Activated T-helper 1 cell treated with anti-CD3 and anti-CD28 coated beads, Interleukin-12 subunit alpha, Interleukin-12 subunit beta, Interleukin-2, Interleukin-4 antibody, amounts not matched to agents 30 ng/mL and 10 ng/mL and 1 ng/mL, durations not matched to agents 14 hours and 24 hours and 36 hours (primary cell): ENCODE data around the gene TMEM125. TPM values are rescaled to one million over a fixed set of nuclear protein-coding genes. Genes with fewer than 3 reads are reported as not detected.
A peak's percentile ranks its signal among the peaks of the same experiment; 100 is the strongest.

Source experiments
- DNase-seq: peaks from one replicate; pipeline ENCODE4 v3.0.0; 2021; ENCODE audit warnings: low spot score
- H3K27ac Mint-ChIP-seq: one replicate; pipeline ENCODE4 v1.8.0; 2021; ENCODE audit warnings: mild to moderate bottlenecking, mixed read lengths
- H3K27me3 Mint-ChIP-seq: one replicate; pipeline ENCODE4 v1.8.0; 2022; ENCODE audit warnings: mild to moderate bottlenecking, moderate library complexity, mixed read lengths; ENCODE audit not compliant: insufficient read depth
- H3K36me3 Mint-ChIP-seq: one replicate; pipeline ENCODE4 v1.8.0; 2021; ENCODE audit warnings: low read depth, mixed read lengths
- H3K4me1 Mint-ChIP-seq: one replicate; pipeline ENCODE4 v1.8.0; 2021; ENCODE audit warnings: low read depth, mixed read lengths
- H3K4me3 Mint-ChIP-seq: one replicate; pipeline ENCODE4 v1.8.0; 2021; ENCODE audit warnings: mild to moderate bottlenecking, moderate library complexity, mixed read lengths
- H3K9me3 Mint-ChIP-seq: one replicate; pipeline ENCODE4 v1.8.0; 2021; ENCODE audit warnings: mixed read lengths
- intact Hi-C: fragments of 100-400 bp; cut with micrococcal nuclease; formaldehyde crosslinking; loops from one replicate; pipeline ENCODE4 v1.15.1; 2024
- total RNA-seq: library from RNA; stranded (reverse); gene quantifications from 2 replicates; pipeline ENCODE4 v1.2.3, GENCODE V29; 2022

The TMEM125 gene
- total RNA-seq, 1 donor from 2014 or later: not detected

DNA sequence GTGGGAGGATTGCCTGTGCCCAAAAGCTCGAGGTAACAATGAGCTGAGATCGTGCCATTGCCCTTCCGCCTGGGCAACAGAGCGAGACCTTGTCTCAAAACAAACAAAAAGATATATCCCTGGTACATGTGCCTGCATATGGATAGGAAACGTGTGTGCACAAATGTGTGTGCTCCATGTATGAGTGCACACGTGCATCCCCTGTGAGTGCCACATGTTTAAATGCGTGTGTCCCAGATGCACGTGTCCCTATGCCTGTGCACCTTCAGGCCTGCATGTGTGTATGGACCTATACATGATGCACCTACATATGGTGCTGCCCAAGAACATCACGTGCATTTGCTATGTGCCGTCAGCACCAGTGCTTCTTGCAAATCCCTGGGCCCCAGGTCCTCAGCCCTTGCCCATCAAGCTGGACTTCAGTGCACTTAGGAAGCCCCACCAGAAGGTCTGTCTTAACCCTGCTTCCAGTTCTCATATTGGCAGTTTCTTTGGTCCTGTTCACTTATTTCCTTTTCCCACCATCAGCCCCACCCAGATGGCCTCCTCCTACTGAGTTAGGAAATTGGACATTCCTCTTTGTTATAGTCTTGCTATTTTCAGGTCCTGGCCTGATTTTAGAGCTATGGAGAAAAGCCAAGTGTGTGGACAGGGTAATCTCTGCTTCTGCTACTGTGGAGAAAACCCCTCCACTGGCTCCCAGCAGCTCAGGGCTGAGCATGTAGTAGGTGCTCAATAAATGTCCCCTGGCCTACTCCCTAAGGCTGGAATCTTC is 46.4 kb downstream of the TMEM125 start:
- Mint-ChIP-seq H3K9me3 (no peaks in the 10 kb centered on the region), H3K4me3 (no peak overlapping the region), H3K4me1 (peaks cover 7% of the 10 kb centered on the region), H3K36me3 (no peaks in the 10 kb centered on the region), H3K27ac (no peak overlapping the region), H3K27me3 (no peaks in the 10 kb centered on the region)
- intact Hi-C loops: no loop called here
- no peak for DNase-seq

DNA sequence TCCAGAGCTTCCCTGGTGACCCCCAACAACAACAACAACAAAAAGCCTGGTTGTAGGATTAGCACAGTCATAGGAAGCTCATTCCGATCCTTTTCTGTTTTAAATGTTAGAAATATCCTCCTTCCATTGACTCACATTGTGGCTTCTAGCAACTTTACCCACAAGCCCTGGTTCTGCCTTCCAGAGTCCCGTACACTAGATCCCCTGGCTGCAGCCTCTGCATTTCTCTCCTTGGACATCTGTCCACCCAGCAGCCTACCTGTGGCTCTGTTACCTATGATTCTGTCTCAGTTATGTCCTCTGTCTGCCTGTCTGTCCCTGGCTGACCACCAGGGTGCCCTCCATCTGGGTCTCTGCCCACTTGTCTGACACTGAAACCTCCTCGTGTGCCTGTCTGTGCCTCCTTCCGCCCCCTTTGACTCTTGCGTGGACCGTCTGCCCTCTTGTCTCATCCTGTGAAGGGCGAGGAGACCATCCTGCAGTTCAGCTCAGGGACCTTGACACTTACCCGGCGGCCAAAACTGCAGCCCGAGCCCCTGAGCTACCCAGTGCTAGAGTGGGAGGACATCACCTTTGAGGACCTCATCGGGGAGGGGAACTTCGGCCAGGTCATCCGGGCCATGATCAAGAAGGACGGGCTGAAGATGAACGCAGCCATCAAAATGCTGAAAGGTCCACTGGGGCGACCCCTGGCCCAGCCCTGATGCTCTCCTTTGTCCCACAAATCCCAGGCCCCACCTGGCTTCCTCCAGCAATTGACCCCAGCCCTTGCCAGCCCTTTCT is 47.1 kb downstream of the TMEM125 start:
- no peaks in the 10 kb centered on the region for H3K9me3 Mint-ChIP-seq

DNA sequence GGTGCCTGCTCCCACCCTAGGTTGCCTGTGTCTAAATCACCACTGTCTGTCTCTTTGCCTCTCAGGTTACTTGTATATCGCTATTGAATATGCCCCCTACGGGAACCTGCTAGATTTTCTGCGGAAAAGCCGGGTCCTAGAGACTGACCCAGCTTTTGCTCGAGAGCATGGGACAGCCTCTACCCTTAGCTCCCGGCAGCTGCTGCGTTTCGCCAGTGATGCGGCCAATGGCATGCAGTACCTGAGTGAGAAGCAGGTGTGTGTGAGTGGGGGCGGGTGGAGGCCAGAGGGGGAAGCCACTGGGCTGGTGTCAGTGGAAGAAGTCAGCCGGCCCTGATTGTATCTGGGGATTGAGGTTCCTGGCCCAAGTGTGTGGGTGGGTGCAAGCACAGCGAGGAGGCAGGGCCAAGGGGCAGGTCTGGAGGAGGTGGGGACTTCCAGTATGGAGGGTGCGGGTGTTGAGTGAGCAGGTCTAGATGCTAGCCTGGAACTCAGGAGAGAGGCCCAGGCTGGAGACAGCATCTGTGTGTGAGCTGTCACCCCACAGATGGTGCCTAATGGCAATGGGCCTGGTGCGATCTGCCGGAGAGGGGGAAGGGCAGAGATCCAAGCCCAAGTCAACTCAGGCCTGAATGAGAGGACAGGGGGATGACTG is 48.2 kb downstream of the TMEM125 start:
- H3K27ac Mint-ChIP-seq: peak overlapping the region; percentile 40
- intact Hi-C loops: no loop called here
- no peaks in the 10 kb centered on the region for H3K36me3 Mint-ChIP-seq
- peaks cover 7% of the 10 kb centered on the region for H3K4me1 Mint-ChIP-seq
- no peak overlapping the region for H3K4me3 Mint-ChIP-seq
- no peaks in the 10 kb centered on the region for H3K9me3 Mint-ChIP-seq
- no peak for DNase-seq
- H3K27me3 Mint-ChIP-seq: no peaks in the 10 kb centered on the region

More for the DNA sequence above, 47.1 kb downstream of the TMEM125 start:
- H3K4me3 Mint-ChIP-seq: no peak overlapping the region
- H3K27me3 Mint-ChIP-seq: no peaks in the 10 kb centered on the region
- H3K36me3 Mint-ChIP-seq: no peaks in the 10 kb centered on the region
- H3K4me1 Mint-ChIP-seq: peaks cover 7% of the 10 kb centered on the region
- intact Hi-C loops: no loop called here
- no peak for DNase-seq
- no peak overlapping the region for H3K27ac Mint-ChIP-seq

DNA sequence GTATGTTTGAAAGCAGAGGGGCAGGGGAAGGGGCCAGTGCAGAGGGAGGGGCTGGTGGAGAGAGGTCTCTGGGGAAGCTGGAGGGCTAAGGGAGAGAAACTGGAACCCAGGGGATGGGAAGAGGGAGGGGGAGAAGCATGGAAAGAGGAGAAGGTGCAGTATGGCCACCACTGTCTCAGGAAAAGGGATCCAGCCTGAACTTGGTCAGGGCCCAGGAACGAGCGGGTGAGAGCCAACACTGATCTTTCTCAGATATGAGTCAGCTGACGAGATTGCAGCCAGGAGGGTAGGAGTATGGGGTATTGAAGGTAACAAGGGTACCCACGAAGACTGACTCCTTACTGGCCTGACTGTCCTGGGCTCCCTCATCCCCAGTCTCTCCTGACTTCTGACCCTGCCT is 49.0 kb downstream of the TMEM125 start:
- no peaks in the 10 kb centered on the region for H3K9me3 Mint-ChIP-seq
- no peak for DNase-seq
- no peak overlapping the region for H3K27ac Mint-ChIP-seq
- intact Hi-C loops: no loop called here
- no peak overlapping the region for H3K4me3 Mint-ChIP-seq
- H3K4me1 Mint-ChIP-seq: peaks cover 7% of the 10 kb centered on the region
- no peaks in the 10 kb centered on the region for H3K27me3 Mint-ChIP-seq
- H3K36me3 Mint-ChIP-seq: no peaks in the 10 kb centered on the region

DNA sequence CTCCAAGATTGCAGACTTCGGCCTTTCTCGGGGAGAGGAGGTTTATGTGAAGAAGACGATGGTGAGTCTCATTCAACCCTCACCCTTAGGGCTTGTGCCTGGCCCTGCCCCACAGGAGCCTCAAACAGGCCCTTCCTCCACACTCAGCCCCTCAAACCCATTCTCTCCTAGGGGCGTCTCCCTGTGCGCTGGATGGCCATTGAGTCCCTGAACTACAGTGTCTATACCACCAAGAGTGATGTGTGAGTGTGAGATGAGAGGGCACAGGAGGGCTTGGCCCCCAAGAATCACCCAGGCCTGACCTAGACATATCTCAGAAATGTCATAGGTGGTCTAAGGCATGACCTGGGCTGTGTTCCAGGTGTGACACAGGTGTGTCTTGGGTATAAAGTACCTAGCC is 49.5 kb downstream of the TMEM125 start:
- Mint-ChIP-seq H3K36me3 (no peaks in the 10 kb centered on the region), H3K27me3 (no peaks in the 10 kb centered on the region), H3K27ac (peak overlapping the region; percentile 12), H3K9me3 (peaks cover 2% of the 10 kb centered on the region), H3K4me3 (no peak overlapping the region), H3K4me1 (peaks cover 10% of the 10 kb centered on the region)
- no peak for DNase-seq
- intact Hi-C loops: no loop called here

DNA sequence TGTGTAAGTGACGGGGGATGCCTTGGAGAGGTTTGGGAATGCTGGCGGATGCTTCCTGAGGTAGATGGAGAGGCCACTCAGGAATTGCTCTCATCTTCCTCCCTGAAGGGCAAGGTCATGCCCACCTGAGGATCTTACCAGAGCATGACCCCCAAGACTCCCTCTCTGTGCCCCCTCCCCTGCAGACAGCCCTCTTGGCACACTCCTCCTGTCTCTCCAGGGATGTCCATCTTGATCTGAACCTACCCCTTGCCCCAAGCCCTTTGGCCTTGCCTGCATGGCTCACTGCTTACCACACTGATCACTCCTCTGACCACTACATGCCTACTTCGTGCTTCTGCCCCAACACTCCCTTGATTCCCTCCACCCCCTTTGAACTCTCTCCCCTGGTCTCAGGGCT is 50.0 kb downstream of the TMEM125 start:
- Mint-ChIP-seq H3K36me3 (no peaks in the 10 kb centered on the region), H3K9me3 (peaks cover 7% of the 10 kb centered on the region), H3K4me1 (peaks cover 14% of the 10 kb centered on the region), H3K27ac (peak overlapping the region; percentile 50), H3K27me3 (no peaks in the 10 kb centered on the region), H3K4me3 (no peak overlapping the region)
- no peak for DNase-seq
- intact Hi-C loops: no loop called here

DNA sequence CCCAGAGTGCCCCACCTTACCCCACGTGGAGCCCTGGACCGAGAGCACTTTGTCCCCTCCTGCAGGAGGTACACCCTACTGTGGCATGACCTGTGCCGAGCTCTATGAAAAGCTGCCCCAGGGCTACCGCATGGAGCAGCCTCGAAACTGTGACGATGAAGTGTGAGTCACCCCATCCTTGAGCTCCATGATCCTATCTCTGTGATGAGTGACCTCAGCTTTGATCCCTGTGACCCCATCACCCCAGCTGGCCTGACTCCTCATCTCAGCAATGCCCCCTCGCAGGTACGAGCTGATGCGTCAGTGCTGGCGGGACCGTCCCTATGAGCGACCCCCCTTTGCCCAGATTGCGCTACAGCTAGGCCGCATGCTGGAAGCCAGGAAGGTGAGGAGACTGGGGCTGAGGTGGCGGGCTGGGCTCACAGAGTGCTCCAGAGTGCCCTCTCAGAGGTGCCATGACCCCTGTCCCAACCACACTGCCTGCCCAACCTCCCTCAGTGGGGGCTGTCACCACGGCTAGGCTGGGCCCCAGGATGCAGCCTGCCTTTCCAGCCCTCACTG is 51.6 kb downstream of the TMEM125 start:
- H3K36me3 Mint-ChIP-seq: no peaks in the 10 kb centered on the region
- H3K4me1 Mint-ChIP-seq: peaks cover 18% of the 10 kb centered on the region
- H3K27ac Mint-ChIP-seq: no peak overlapping the region
- intact Hi-C loops: no loop called here
- H3K27me3 Mint-ChIP-seq: no peaks in the 10 kb centered on the region
- peaks cover 17% of the 10 kb centered on the region for H3K9me3 Mint-ChIP-seq
- no peak overlapping the region for H3K4me3 Mint-ChIP-seq
- no peak for DNase-seq

DNA sequence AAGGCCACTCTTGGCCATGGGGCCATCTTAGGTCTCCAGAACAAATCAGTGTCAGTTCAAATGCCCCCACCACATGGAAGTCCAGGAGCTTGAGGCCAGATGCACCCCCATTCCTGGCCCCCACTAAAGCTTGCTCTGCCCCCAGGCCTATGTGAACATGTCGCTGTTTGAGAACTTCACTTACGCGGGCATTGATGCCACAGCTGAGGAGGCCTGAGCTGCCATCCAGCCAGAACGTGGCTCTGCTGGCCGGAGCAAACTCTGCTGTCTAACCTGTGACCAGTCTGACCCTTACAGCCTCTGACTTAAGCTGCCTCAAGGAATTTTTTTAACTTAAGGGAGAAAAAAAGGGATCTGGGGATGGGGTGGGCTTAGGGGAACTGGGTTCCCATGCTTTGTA is 52.7 kb downstream of the TMEM125 start:
- H3K4me1 Mint-ChIP-seq: peaks cover 23% of the 10 kb centered on the region
- no peaks in the 10 kb centered on the region for H3K27me3 Mint-ChIP-seq
- intact Hi-C loops: no loop called here
- H3K27ac Mint-ChIP-seq: no peak overlapping the region
- H3K36me3 Mint-ChIP-seq: no peaks in the 10 kb centered on the region
- H3K4me3 Mint-ChIP-seq: no peak overlapping the region
- DNase-seq: no peak
- peaks cover 21% of the 10 kb centered on the region for H3K9me3 Mint-ChIP-seq

Other genes with a start within 250 kb of the TMEM125 start
- 126 and 132 TPM in 2 replicates for gene EBNA1BP2, start 97.7 kb upstream of the TMEM125 start, total RNA-seq
- gene CFAP57, start 97.7 kb upstream of the TMEM125 start, total RNA-seq: not detected in 2 replicates
- gene C1orf210, start 15.6 kb downstream of the TMEM125 start, total RNA-seq: not detected in 2 replicates
- 0.36 and 0.64 TPM in 2 replicates for gene TIE1, start 31.0 kb downstream of the TMEM125 start, total RNA-seq
- gene MPL, start 67.8 kb downstream of the TMEM125 start, total RNA-seq: not detected in 2 replicates
- 82.9 and 91.8 TPM in 2 replicates for gene CDC20, start 89.0 kb downstream of the TMEM125 start, total RNA-seq
- 81.8 and 85.7 TPM in 2 replicates for gene ELOVL1, start 98.0 kb downstream of the TMEM125 start, total RNA-seq
- gene MED8, start 119.8 kb downstream of the TMEM125 start, total RNA-seq: 43.0 and 48.5 TPM in 2 replicates
- gene SZT2, start 119.9 kb downstream of the TMEM125 start, total RNA-seq: 59.2 and 64.5 TPM in 2 replicates
- 14.3 and 16.5 TPM in 2 replicates for gene HYI, start 183.9 kb downstream of the TMEM125 start, total RNA-seq